Measurements from ENCODE around the gene SH3BP5. TPM values are rescaled to one million over a fixed set of nuclear protein-coding genes. Genes with fewer than 3 reads are reported as not detected.

SH3BP5 gene
- total and polyA plus RNA-seq, 2 donors (not counting 1 experiment from before 2014, with no cell fraction given), result 76.6 to 92.3 TPM

DNA sequence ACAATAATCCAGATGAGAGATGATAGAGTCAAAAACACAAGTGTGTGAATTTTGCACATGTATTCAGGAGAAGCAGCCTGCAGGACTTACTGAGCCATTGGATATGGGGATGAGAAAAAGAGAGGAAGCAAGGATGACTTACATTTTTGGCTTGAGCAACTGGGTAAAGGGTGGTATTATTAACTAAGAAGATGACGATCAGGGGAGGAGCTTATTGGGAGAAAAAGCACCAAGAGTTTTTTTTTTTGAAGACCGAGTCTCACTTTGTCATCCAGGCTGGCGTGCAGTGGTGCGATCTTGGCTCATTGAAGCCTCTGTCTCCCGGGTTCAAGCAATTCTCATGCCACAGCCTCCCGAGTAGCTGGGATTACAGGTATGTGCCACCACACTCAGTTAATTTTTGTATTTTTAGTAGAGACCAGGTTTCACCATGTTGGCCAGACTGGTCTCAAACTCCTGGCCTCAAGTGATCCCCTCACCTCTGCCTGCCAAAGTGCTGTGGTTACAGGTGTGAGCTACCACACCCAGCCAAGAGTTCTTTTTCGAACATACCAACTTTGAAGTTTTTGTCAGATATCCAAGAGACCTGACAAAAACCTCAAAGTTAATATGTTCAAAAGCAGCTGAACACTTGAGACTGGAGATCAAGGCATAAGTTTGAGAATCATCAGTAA, 14.8 kb upstream of the SH3BP5 start:
- no peak for ATAC-seq (ENCODE audit: low read depth)
- Histone ChIP-seq H3K79me2 (ENCODE audit: control insufficient read depth, insufficient read depth, low read length) (no peaks in the 10 kb centered on the region), H4K20me1 (ENCODE audit: control insufficient read depth, insufficient read depth, low read length, poor library complexity, severe bottlenecking) (no peaks in the 10 kb centered on the region), H2AFZ (ENCODE audit: insufficient read depth, low read depth, low read length, poor library complexity, severe bottlenecking) (peak overlapping the region; percentile 37), H3K9ac (ENCODE audit: low read length) (peak overlapping the region; percentile 14), H3K9me3 (ENCODE audit: control extremely low read depth in 1 of 3, control insufficient read depth in 2 of 3, insufficient read depth in 1 of 3, low read length in 2 of 3) (peaks cover 0 to 19% (median 17%) of the 10 kb centered on the region in 3 donors), H3K27ac (ENCODE audit: low read length in 2 of 2) (peak overlapping the region; percentile 92 to 94), H3K4me2 (replicated peaks; ENCODE audit: low read depth, low read length, poor library complexity, severe bottlenecking) (peak overlapping the region; percentile 56), H3K4me1 (ENCODE audit: control insufficient read depth in 2 of 2, insufficient read depth in 2 of 2, low read length in 2 of 2) (peaks cover 62 to 67% of the 10 kb centered on the region in 2 donors), H3K27me3 (replicated peaks in 1 of 4; ENCODE audit: control extremely low read depth in 1 of 4, control insufficient read depth in 3 of 4, insufficient read depth in 4 of 4, low read length in 3 of 4) (no peaks in the 10 kb centered on the region), H3K36me3 (replicated peaks in 1 of 2; ENCODE audit: control extremely low read depth in 1 of 2, control insufficient read depth in 1 of 2, extremely low read depth in 1 of 2, insufficient read depth in 2 of 2, low read length in 1 of 2) (no peaks in the 10 kb centered on the region), H3K4me3 (ENCODE audit: control extremely low read depth in 1 of 5, extremely low read depth in 1 of 5, insufficient read depth in 1 of 5, low read depth in 2 of 5, low read length in 4 of 5) (no peak overlapping the region)
- intact Hi-C loops (cut with micrococcal nuclease), result no loop called here
- peaks cover 10% of the 10 kb centered on the region for H3K9me3 Mint-ChIP-seq (ENCODE audit: insufficient read depth)
- H3K27ac Mint-ChIP-seq, result peak overlapping the region; percentile 99
- H3K4me3 Mint-ChIP-seq, result peak overlapping the region; percentile 50
- no peak for DNase-seq
- TF ChIP-seq, protein P1, sequence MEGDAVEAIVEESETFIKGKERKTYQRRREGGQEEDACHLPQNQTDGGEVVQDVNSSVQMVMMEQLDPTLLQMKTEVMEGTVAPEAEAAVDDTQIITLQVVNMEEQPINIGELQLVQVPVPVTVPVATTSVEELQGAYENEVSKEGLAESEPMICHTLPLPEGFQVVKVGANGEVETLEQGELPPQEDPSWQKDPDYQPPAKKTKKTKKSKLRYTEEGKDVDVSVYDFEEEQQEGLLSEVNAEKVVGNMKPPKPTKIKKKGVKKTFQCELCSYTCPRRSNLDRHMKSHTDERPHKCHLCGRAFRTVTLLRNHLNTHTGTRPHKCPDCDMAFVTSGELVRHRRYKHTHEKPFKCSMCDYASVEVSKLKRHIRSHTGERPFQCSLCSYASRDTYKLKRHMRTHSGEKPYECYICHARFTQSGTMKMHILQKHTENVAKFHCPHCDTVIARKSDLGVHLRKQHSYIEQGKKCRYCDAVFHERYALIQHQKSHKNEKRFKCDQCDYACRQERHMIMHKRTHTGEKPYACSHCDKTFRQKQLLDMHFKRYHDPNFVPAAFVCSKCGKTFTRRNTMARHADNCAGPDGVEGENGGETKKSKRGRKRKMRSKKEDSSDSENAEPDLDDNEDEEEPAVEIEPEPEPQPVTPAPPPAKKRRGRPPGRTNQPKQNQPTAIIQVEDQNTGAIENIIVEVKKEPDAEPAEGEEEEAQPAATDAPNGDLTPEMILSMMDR (IDR thresholded peaks at IDR 0.05), result no peak
- no peak for TF ChIP-seq EZH2 (IDR thresholded peaks at IDR 0.05; ENCODE audit: borderline replicate concordance, insufficient read depth, low read depth, low read length, poor library complexity, severe bottlenecking)
- H3K4me1 Mint-ChIP-seq, result peaks cover 62% of the 10 kb centered on the region
- WGBS (ENCODE audit: insufficient coverage), result 90% methylated on average over 4 of the region's 7 CpGs
- ChIA-PET CTCF (interaction anchor here (1.0 to 6.8 kb wide), 7 partner anchors 10 to 78 kb away, joined by 4 to 60 read pairs (median 7); partner anchors contain the start of gene SH3BP5), POLR2A (interaction anchor here (1.3 to 3.3 kb wide), 4 partner anchors 8 to 30 kb away, joined by 3 to 24 read pairs (median 8); partner anchors contain the start of gene SH3BP5)
- H3K27me3 Mint-ChIP-seq, result no peaks in the 10 kb centered on the region

DNA sequence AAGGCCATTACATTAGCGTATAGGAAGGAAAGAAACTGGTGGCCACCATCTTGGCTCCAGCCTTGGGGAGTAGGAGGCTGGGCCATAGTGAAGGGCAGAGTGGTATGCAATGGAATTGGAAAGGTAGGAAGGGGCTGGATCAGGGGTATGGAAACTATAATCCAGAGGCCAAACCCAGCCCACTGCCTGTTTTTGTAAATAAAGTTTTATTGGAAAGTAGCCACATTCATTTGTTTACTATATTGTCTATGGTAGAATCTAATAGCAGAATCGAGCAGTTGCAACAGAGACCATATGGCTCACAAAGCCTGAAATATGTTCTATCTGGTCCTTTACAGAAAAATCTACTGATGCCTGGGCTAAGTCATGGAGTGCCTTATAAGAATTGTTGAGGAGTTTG, 14.1 kb upstream of the SH3BP5 start:
- H2AFZ ChIP-seq (ENCODE audit: insufficient read depth, low read depth, low read length, poor library complexity, severe bottlenecking), result no peak overlapping the region
- H3K79me2 ChIP-seq (ENCODE audit: control insufficient read depth, insufficient read depth, low read length), result no peaks in the 10 kb centered on the region
- H3K36me3 ChIP-seq (replicated peaks in 1 of 2; ENCODE audit: control extremely low read depth in 1 of 2, control insufficient read depth in 1 of 2, extremely low read depth in 1 of 2, insufficient read depth in 2 of 2, low read length in 1 of 2), result no peaks in the 10 kb centered on the region
- H3K9me3 ChIP-seq (ENCODE audit: control extremely low read depth in 1 of 3, control insufficient read depth in 2 of 3, insufficient read depth in 1 of 3, low read length in 2 of 3), result peaks cover 0 to 13% (median 12%) of the 10 kb centered on the region in 3 donors
- DNase-seq (no peak), ATAC-seq (ENCODE audit: low read depth) (no peak)
- peak overlapping the region; percentile 14 for H3K9ac ChIP-seq (ENCODE audit: low read length)
- peak overlapping the region; percentile 56 for H3K4me2 ChIP-seq (replicated peaks; ENCODE audit: low read depth, low read length, poor library complexity, severe bottlenecking)
- no peaks in the 10 kb centered on the region for H3K27me3 Mint-ChIP-seq
- H3K27ac ChIP-seq (ENCODE audit: low read length in 2 of 2), result peak overlapping the region; percentile 92 to 94
- POLR2A ChIA-PET, result interaction anchor here (0.5 to 3.3 kb wide), 6 partner anchors 8 to 51 kb away, joined by 3 to 24 read pairs (median 7); partner anchors contain the start of gene SH3BP5
- H3K27me3 ChIP-seq (replicated peaks in 1 of 4; ENCODE audit: control extremely low read depth in 1 of 4, control insufficient read depth in 3 of 4, insufficient read depth in 4 of 4, low read length in 3 of 4), result no peaks in the 10 kb centered on the region
- peaks cover 10% of the 10 kb centered on the region for H3K9me3 Mint-ChIP-seq (ENCODE audit: insufficient read depth)
- peak overlapping the region; percentile 99 for H3K27ac Mint-ChIP-seq
- H4K20me1 ChIP-seq (ENCODE audit: control insufficient read depth, insufficient read depth, low read length, poor library complexity, severe bottlenecking), result no peaks in the 10 kb centered on the region
- CTCF ChIA-PET, result interaction anchor here (0.7 to 6.8 kb wide), 16 partner anchors 9 to 83 kb away, joined by 3 to 60 read pairs (median 6); partner anchors contain the start of gene SH3BP5
- H3K4me3 ChIP-seq (ENCODE audit: control extremely low read depth in 1 of 5, extremely low read depth in 1 of 5, insufficient read depth in 1 of 5, low read depth in 2 of 5, low read length in 4 of 5), result peak overlapping the region in 1 of 5 experiments; percentile 7
- intact Hi-C loops (cut with micrococcal nuclease), result no loop called here
- 100% methylated on average over 1 of the region's 2 CpGs for WGBS (ENCODE audit: insufficient coverage)
- H3K4me3 Mint-ChIP-seq, result peak overlapping the region; percentile 50
- H3K4me1 ChIP-seq (ENCODE audit: control insufficient read depth in 2 of 2, insufficient read depth in 2 of 2, low read length in 2 of 2), result peaks cover 67 to 71% of the 10 kb centered on the region in 2 donors
- TF ChIP-seq EZH2 (IDR thresholded peaks at IDR 0.05; ENCODE audit: borderline replicate concordance, insufficient read depth, low read depth, low read length, poor library complexity, severe bottlenecking), result no peak
- TF ChIP-seq, protein P1 (IDR thresholded peaks at IDR 0.05), result no peak
- H3K4me1 Mint-ChIP-seq, result peaks cover 65% of the 10 kb centered on the region

All from B cell (primary cell).